OCI-LY7 (cell line): ENCODE data around the gene SYNPO.

Experiments
- CTCF ChIP-seq: fragments of 200-600 bp; sonication (generic); conservative IDR thresholded peaks from 2 replicates; pipeline ENCODE4 v1.5.1; 2014; ENCODE audit warnings: mild to moderate bottlenecking, antibody characterized with exemption, low read length, moderate library complexity, mixed read lengths
- EZH2phosphoT487 ChIP-seq: fragments of 200-600 bp; sonication (generic); IDR thresholded peaks from 2 replicates; pipeline ENCODE4 v1.6.1; 2018; ENCODE audit warnings: low read depth, borderline replicate concordance, mild to moderate bottlenecking, mixed run types, antibody characterized with exemption, low read length, moderate library complexity, mixed read lengths

- no peak for TF ChIP-seq CTCF
- TF ChIP-seq EZH2phosphoT487: no peak
Observed at GRCh38 chr5:150612405-150612804, 28.1 kb upstream of the SYNPO start.
